Measurements from ENCODE around the gene DAPK1. TPM values are rescaled to one million over a fixed set of nuclear protein-coding genes. Genes with fewer than 3 reads are reported as not detected.

The DAPK1 gene
- total RNA-seq, 2 experiments from 2014 or later, result 0.29 to 0.47 TPM

GRCh38 chr9:87595610-87596009, 97.9 kb downstream of the DAPK1 start:
- POLR2A ChIA-PET, result no interaction called here
- no peak for ATAC-seq
- CTCF ChIA-PET, result no interaction called here

GRCh38 chr9:87596862-87597261, 99.2 kb downstream of the DAPK1 start:
- CTCF ChIA-PET, result no interaction called here
- Mint-ChIP-seq H3K9me3 (ENCODE audit: insufficient read depth) (no peaks in the 10 kb centered on the region), H3K4me1 (ENCODE audit: low read depth) (no peaks in the 10 kb centered on the region), H3K27ac (no peak overlapping the region), H3K27me3 (ENCODE audit: low read depth) (no peaks in the 10 kb centered on the region), H3K4me3 (no peak overlapping the region), H3K36me3 (ENCODE audit: low read depth) (no peaks in the 10 kb centered on the region)
- POLR2A ChIA-PET, result no interaction called here
- ATAC-seq, result no peak
- DNase-seq, result no peak

More at GRCh38 chr9:87595610-87596009, 97.9 kb downstream of the DAPK1 start:
- H3K4me1 Mint-ChIP-seq (ENCODE audit: low read depth), result no peaks in the 10 kb centered on the region
- no peak for DNase-seq
- no peaks in the 10 kb centered on the region for H3K27me3 Mint-ChIP-seq (ENCODE audit: low read depth)
- H3K27ac Mint-ChIP-seq, result no peak overlapping the region
- no peak overlapping the region for H3K4me3 Mint-ChIP-seq
- no peaks in the 10 kb centered on the region for H3K36me3 Mint-ChIP-seq (ENCODE audit: low read depth)
- H3K9me3 Mint-ChIP-seq (ENCODE audit: insufficient read depth), result no peaks in the 10 kb centered on the region

DNA sequence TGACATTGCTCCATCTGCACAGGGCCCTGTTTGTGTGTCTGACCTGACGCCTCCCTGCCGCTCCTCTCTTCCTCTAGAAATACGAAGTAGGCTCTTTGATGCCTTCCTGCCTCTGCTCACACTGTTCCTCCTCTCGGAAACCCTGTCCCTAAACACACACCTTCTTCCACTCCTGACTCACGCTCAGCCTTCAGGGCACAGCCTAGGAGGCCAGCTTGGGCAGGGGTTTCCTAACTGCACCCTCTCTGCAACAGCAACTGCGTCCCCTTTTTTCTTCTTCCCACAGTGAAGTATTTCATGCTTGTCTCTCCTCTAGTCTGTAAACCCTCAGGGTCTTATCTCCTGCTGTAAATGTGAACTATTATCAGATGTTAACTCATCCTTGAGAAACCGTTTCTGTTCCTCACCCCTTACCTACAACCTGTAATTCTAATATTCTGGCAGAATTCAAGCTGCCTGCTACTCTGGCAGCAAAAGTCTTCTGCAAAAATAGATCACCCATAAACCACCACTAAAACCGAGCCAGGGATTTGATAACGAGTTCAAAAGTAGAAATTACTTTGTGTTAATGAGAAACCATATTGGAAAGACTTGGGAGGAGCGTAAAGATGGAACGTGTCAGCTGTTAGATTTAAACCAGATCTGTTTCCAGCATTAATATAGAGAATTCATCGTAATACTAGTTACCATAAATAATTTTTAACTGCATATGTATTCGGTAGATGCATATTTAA, 100.2 kb downstream of the DAPK1 start:
- Mint-ChIP-seq H3K4me3 (no peak overlapping the region), H3K27me3 (ENCODE audit: low read depth) (no peaks in the 10 kb centered on the region), H3K36me3 (ENCODE audit: low read depth) (no peaks in the 10 kb centered on the region), H3K4me1 (ENCODE audit: low read depth) (no peaks in the 10 kb centered on the region), H3K27ac (no peak overlapping the region), H3K9me3 (ENCODE audit: insufficient read depth) (no peaks in the 10 kb centered on the region)
- DNase-seq (no peak), ATAC-seq (no peak)
- CTCF ChIA-PET, result no interaction called here
- POLR2A ChIA-PET, result no interaction called here

- CTCF ChIA-PET, result no interaction called here
- Mint-ChIP-seq H3K4me3 (no peak overlapping the region), H3K27ac (no peak overlapping the region), H3K27me3 (ENCODE audit: low read depth) (peaks cover 6% of the 10 kb centered on the region), H3K36me3 (ENCODE audit: low read depth) (no peaks in the 10 kb centered on the region), H3K4me1 (ENCODE audit: low read depth) (peaks cover 4% of the 10 kb centered on the region), H3K9me3 (ENCODE audit: insufficient read depth) (no peaks in the 10 kb centered on the region)
- POLR2A ChIA-PET, result no interaction called here
- DNase-seq, result no peak
- ATAC-seq, result no peak
Observed at GRCh38 chr9:87599901-87600610, 102.4 kb downstream of the DAPK1 start.

DNA sequence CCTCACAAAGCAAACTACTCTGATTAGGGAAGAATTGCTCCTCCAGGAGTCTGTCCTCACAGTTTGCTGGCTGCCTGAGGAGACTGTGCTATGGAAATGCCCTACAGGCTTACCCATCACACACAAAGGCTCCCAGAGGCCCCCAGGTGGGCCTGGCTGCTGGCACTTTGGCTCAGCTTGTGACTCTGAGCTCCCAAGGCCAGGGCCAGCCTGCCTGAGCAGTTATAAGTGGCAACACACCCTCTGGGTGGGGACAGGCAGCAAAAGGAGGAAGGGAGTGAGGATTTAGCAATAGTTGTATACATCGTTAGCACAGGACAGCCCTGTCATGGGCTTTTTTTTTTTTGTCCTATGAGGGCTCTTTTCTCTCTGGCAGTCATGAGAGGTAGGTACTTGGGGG, 103.5 kb downstream of the DAPK1 start:
- no peak for DNase-seq

DNA sequence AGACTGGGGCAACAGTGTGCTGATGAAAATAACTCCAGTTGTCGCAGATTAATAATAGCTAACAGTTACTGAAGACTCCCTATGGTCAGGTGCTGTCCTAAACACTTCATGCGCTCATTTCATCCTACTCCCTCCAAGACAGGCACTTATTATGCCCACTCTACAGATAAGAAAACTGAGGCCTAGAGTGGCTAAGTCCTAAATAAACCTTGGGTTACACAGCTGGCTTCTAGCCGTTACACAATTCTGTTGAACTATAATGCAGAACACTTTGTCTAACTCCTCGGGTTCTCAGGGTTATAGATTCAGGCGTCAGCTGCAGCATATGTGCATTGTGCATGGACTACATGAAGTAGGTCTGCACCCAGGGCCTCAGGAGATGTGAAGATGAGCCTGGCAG, 103.9 kb downstream of the DAPK1 start:
- no peak overlapping the region for H3K27ac Mint-ChIP-seq
- no peak overlapping the region for H3K4me3 Mint-ChIP-seq
- no peak for DNase-seq
- no peaks in the 10 kb centered on the region for H3K36me3 Mint-ChIP-seq (ENCODE audit: low read depth)
- no peak for ATAC-seq
- ChIA-PET CTCF (no interaction called here), POLR2A (no interaction called here)
- H3K4me1 Mint-ChIP-seq (ENCODE audit: low read depth), result peaks cover 10% of the 10 kb centered on the region
- peaks cover 11% of the 10 kb centered on the region for H3K27me3 Mint-ChIP-seq (ENCODE audit: low read depth)
- H3K9me3 Mint-ChIP-seq (ENCODE audit: insufficient read depth), result no peaks in the 10 kb centered on the region

More for the DNA sequence above, 103.5 kb downstream of the DAPK1 start:
- Mint-ChIP-seq H3K4me1 (ENCODE audit: low read depth) (peaks cover 10% of the 10 kb centered on the region), H3K27ac (no peak overlapping the region), H3K4me3 (no peak overlapping the region), H3K9me3 (ENCODE audit: insufficient read depth) (no peaks in the 10 kb centered on the region), H3K27me3 (ENCODE audit: low read depth) (peaks cover 11% of the 10 kb centered on the region), H3K36me3 (ENCODE audit: low read depth) (no peaks in the 10 kb centered on the region)
- CTCF ChIA-PET, result no interaction called here
- POLR2A ChIA-PET, result no interaction called here
- no peak for ATAC-seq

- no peaks in the 10 kb centered on the region for H3K9me3 Mint-ChIP-seq (ENCODE audit: insufficient read depth)
- ChIA-PET CTCF (no interaction called here), POLR2A (no interaction called here)
- peaks cover 10% of the 10 kb centered on the region for H3K4me1 Mint-ChIP-seq (ENCODE audit: low read depth)
- DNase-seq, result no peak
- no peak overlapping the region for H3K4me3 Mint-ChIP-seq
- H3K36me3 Mint-ChIP-seq (ENCODE audit: low read depth), result no peaks in the 10 kb centered on the region
- ATAC-seq, result no peak
- H3K27ac Mint-ChIP-seq, result no peak overlapping the region
- H3K27me3 Mint-ChIP-seq (ENCODE audit: low read depth), result peaks cover 11% of the 10 kb centered on the region
Observed at GRCh38 chr9:87602933-87603643, 105.4 kb downstream of the DAPK1 start.

GRCh38 chr9:87603854-87604490, 106.3 kb downstream of the DAPK1 start:
- Mint-ChIP-seq H3K4me1 (ENCODE audit: low read depth) (peaks cover 10% of the 10 kb centered on the region), H3K36me3 (ENCODE audit: low read depth) (no peaks in the 10 kb centered on the region), H3K4me3 (no peak overlapping the region), H3K27ac (no peak overlapping the region), H3K9me3 (ENCODE audit: insufficient read depth) (no peaks in the 10 kb centered on the region), H3K27me3 (ENCODE audit: low read depth) (peaks cover 11% of the 10 kb centered on the region)
- ChIA-PET CTCF (no interaction called here), POLR2A (no interaction called here)
- ATAC-seq (no peak), DNase-seq (no peak)

- no peak for ATAC-seq
- H3K4me3 Mint-ChIP-seq, result no peak overlapping the region
- no peaks in the 10 kb centered on the region for H3K36me3 Mint-ChIP-seq (ENCODE audit: low read depth)
- H3K4me1 Mint-ChIP-seq (ENCODE audit: low read depth), result peaks cover 10% of the 10 kb centered on the region
- DNase-seq, result no peak
- no peak overlapping the region for H3K27ac Mint-ChIP-seq
- POLR2A ChIA-PET, result no interaction called here
- peaks cover 13% of the 10 kb centered on the region for H3K27me3 Mint-ChIP-seq (ENCODE audit: low read depth)
- CTCF ChIA-PET, result no interaction called here
- no peaks in the 10 kb centered on the region for H3K9me3 Mint-ChIP-seq (ENCODE audit: insufficient read depth)
Observed at GRCh38 chr9:87604886-87605588, 107.4 kb downstream of the DAPK1 start.

DNA sequence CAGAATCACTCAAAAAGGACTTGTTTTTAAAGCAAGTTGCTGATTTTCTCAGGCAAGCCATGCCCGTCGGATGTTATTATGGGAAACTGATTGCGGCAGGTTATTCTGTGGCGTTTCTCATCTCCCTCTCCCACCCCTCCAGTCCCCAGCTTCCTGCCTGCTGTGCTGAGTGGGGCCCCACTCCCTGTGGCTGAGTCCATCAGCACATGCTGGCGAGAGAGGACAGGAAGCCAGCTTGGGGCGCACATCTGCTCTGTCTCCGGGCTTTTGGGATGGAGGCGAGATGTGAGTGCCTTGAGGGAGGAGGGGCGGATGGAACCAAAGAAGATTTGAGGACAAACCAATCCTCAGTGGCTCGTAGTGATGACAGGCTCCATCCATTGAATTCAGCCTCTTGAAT, 108.0 kb downstream of the DAPK1 start:
- no peak overlapping the region for H3K4me3 Mint-ChIP-seq
- H3K4me1 Mint-ChIP-seq (ENCODE audit: low read depth), result peaks cover 10% of the 10 kb centered on the region
- DNase-seq, result no peak
- POLR2A ChIA-PET, result no interaction called here
- CTCF ChIA-PET, result no interaction called here
- peaks cover 13% of the 10 kb centered on the region for H3K27me3 Mint-ChIP-seq (ENCODE audit: low read depth)
- H3K36me3 Mint-ChIP-seq (ENCODE audit: low read depth), result no peaks in the 10 kb centered on the region
- no peaks in the 10 kb centered on the region for H3K9me3 Mint-ChIP-seq (ENCODE audit: insufficient read depth)
- no peak overlapping the region for H3K27ac Mint-ChIP-seq
- no peak for ATAC-seq

GRCh38 chr9:87606841-87607521, 109.3 kb downstream of the DAPK1 start:
- ChIA-PET CTCF (no interaction called here), POLR2A (no interaction called here)
- Mint-ChIP-seq H3K27ac (no peak overlapping the region), H3K27me3 (ENCODE audit: low read depth) (peaks cover 13% of the 10 kb centered on the region), H3K4me1 (ENCODE audit: low read depth) (peaks cover 10% of the 10 kb centered on the region), H3K9me3 (ENCODE audit: insufficient read depth) (no peaks in the 10 kb centered on the region), H3K36me3 (ENCODE audit: low read depth) (no peaks in the 10 kb centered on the region), H3K4me3 (no peak overlapping the region)
- DNase-seq (no peak), ATAC-seq (no peak)
